ENCODE data around the gene FBXL7. TPM values are rescaled to one million over a fixed set of nuclear protein-coding genes. Genes with fewer than 3 reads are reported as not detected.

Gene FBXL7
- total and polyA plus RNA-seq, 12 donors = 8.7 to 33.4 (median 23.5) TPM

DNA sequence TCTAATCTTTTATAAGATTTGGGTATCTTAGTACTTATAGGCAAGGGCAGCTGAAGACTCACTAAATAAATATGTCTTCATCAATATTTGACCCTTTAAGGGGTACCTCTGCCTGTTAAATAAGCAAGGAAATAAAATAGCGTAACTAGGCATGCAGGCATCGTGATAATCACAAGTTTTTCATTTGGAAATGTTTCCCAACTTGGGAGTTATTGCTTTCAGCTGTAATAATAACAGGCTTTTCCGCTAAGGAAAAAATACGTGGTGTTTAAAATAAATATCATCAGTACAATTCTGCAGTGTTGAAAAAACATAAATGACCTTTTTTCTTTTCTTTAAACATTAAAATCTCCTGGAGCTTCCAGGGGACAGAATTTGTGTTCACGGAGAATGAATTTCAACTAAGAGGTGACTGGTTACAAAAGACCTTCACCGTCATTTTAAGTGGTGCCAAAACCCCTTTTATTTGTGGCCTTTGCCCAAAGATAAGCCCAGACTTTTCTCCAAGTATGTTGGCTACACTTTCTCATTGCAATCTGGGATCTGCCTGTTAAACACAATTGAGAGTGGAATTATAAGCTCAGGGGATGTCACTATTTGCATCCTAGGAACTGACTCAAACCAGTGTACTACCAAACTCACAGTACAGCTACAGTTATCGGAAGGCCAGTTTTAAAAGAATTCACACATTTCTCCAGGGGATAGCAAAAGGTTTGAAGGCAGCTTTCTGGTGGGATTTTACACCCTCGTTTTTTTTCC is 218.6 kb downstream of the FBXL7 start:
- Histone ChIP-seq H3K27ac (peak overlapping the region in 5 of 10 donors; percentile 18 to 53 (median 41)), H3K4me3 (peak overlapping the region in 2 of 10 donors; percentile 6 to 16), H3K9me3 (no peaks in the 10 kb centered on the region), H3K4me1 (peaks cover 0 to 60% (median 46%) of the 10 kb centered on the region in 9 donors), H3K36me3 (no peaks in the 10 kb centered on the region), H3K27me3 (no peaks in the 10 kb centered on the region)
- TF ChIP-seq, protein P1, sequence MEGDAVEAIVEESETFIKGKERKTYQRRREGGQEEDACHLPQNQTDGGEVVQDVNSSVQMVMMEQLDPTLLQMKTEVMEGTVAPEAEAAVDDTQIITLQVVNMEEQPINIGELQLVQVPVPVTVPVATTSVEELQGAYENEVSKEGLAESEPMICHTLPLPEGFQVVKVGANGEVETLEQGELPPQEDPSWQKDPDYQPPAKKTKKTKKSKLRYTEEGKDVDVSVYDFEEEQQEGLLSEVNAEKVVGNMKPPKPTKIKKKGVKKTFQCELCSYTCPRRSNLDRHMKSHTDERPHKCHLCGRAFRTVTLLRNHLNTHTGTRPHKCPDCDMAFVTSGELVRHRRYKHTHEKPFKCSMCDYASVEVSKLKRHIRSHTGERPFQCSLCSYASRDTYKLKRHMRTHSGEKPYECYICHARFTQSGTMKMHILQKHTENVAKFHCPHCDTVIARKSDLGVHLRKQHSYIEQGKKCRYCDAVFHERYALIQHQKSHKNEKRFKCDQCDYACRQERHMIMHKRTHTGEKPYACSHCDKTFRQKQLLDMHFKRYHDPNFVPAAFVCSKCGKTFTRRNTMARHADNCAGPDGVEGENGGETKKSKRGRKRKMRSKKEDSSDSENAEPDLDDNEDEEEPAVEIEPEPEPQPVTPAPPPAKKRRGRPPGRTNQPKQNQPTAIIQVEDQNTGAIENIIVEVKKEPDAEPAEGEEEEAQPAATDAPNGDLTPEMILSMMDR (IDR thresholded peaks at IDR 0.05) = no peak
- 52 to 60% methylated on average over 8 of the region's 8 CpGs for WGBS, 2 donors
- intact Hi-C loops (cut with DNase I) = no loop called here
- peak in 3 of 8 donors; percentile 22 to 55 (median 43) for ATAC-seq
- no peak for DNase-seq

GRCh38 chr5:15719784-15720183 is 219.8 kb downstream of the FBXL7 start:
- intact Hi-C loops (cut with DNase I) = no loop called here
- TF ChIP-seq, protein P1 (IDR thresholded peaks at IDR 0.05) = no peak
- Histone ChIP-seq H3K27ac (peak overlapping the region in 5 of 10 donors; percentile 19 to 53 (median 23)), H3K36me3 (no peaks in the 10 kb centered on the region), H3K4me1 (peaks cover 0 to 60% (median 46%) of the 10 kb centered on the region in 9 donors), H3K9me3 (peaks cover 0 to 11% (median 7%) of the 10 kb centered on the region in 11 donors), H3K27me3 (no peaks in the 10 kb centered on the region), H3K4me3 (no peak overlapping the region)
- 26 to 35% methylated on average over 4 of the region's 4 CpGs for WGBS, 2 donors
- DNase-seq (no peak), ATAC-seq (peak in 5 of 8 donors; percentile 34 to 70 (median 59))

DNA sequence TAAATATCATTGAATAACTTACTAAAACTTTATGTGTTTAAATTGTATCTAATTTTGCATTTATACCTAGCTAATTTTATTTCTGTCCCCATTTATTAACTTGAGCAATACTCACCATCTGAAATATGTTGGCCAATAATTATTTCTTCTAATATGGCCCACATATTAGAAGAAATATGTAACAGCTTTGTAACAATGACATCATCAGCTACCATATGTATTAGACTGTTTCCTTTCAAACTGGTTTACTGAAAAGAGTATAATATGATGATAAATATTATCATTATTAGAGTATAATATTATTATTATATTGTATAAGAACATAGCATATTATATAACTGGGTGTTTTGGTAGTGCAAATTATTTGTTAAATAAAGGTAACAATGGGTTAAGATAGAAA is 220.5 kb downstream of the FBXL7 start:
- ATAC-seq (no peak), DNase-seq (no peak)
- Histone ChIP-seq H3K36me3 (no peaks in the 10 kb centered on the region), H3K4me3 (no peak overlapping the region), H3K27ac (peak overlapping the region in 1 of 10 donors; percentile 53), H3K4me1 (peaks cover 0 to 58% (median 46%) of the 10 kb centered on the region in 9 donors), H3K9me3 (peaks cover 0 to 19% (median 14%) of the 10 kb centered on the region in 11 donors), H3K27me3 (no peaks in the 10 kb centered on the region)
- intact Hi-C loops (cut with DNase I) = no loop called here
- TF ChIP-seq, protein P1 (IDR thresholded peaks at IDR 0.05) = no peak

- WGBS, 2 donors = 83 to 85% methylated on average over 7 of the region's 7 CpGs
- no peak overlapping the region for H3K4me3 ChIP-seq
- DNase-seq = no peak
- no peak for ATAC-seq
- H3K9me3 ChIP-seq = peaks cover 0 to 37% (median 29%) of the 10 kb centered on the region in 11 donors
- H3K27me3 ChIP-seq = no peaks in the 10 kb centered on the region
- TF ChIP-seq, protein P1 (IDR thresholded peaks at IDR 0.05) = no peak
- peaks cover 0 to 40% (median 30%) of the 10 kb centered on the region in 9 donors for H3K4me1 ChIP-seq
- peaks cover 0 to 3% (median 0%) of the 10 kb centered on the region in 9 donors for H3K36me3 ChIP-seq
- intact Hi-C loops (cut with DNase I) = no loop called here
- no peak overlapping the region for H3K27ac ChIP-seq
These were observed 222.3 kb downstream of the FBXL7 start for GRCh38 chr5:15722305-15722704.

Data from heart right ventricle (tissue), 16 donors.